HG02759 (cell line): ENCODE data around the gene THBS2.
"Not testable (repeated sequence)": the region's sequence is repeated elsewhere in the genome, so short reads cannot be mapped to it uniquely, and the experiment has no call there.

Experiments
- ATAC-seq: cut with Tn5 transposase; IDR thresholded peaks from one replicate; pipeline ENCODE4 v1.9.1; 2021; ENCODE audit warnings: mild to moderate bottlenecking, moderate library complexity; ENCODE audit not compliant: unreplicated experiment

Gene THBS2

GRCh38 chr6:169188051-169188470, 65.6 kb downstream of the THBS2 start:
- no peak for ATAC-seq

GRCh38 chr6:169186496-169187169, 67.0 kb downstream of the THBS2 start:
- ATAC-seq: no peak

GRCh38 chr6:169185692-169186485, 67.8 kb downstream of the THBS2 start:
- no peak for ATAC-seq

GRCh38 chr6:169185011-169185521, 68.6 kb downstream of the THBS2 start:
- ATAC-seq: no peak

- no peak for ATAC-seq
Measured at GRCh38 chr6:169184419-169184818, 69.2 kb downstream of the THBS2 start.

GRCh38 chr6:169183233-169183632, 70.4 kb downstream of the THBS2 start:
- ATAC-seq: no peak

- not testable (repeated sequence) for ATAC-seq
Measured at GRCh38 chr6:169179831-169180230, 73.8 kb downstream of the THBS2 start.

- ATAC-seq: no peak
Measured at GRCh38 chr6:169177516-169178166, 76.0 kb downstream of the THBS2 start.

GRCh38 chr6:169176361-169176991, 77.2 kb downstream of the THBS2 start:
- ATAC-seq: no peak

GRCh38 chr6:169175360-169175887, 78.2 kb downstream of the THBS2 start:
- no peak for ATAC-seq

GRCh38 chr6:169174516-169175359, 78.9 kb downstream of the THBS2 start:
- no peak for ATAC-seq

- ATAC-seq: no peak
Measured at GRCh38 chr6:169173532-169174268, 79.9 kb downstream of the THBS2 start.

- ATAC-seq: no peak
Measured at GRCh38 chr6:169172946-169173345, 80.7 kb downstream of the THBS2 start.

GRCh38 chr6:169172456-169172855, 81.2 kb downstream of the THBS2 start:
- no peak for ATAC-seq

- ATAC-seq: no peak
Measured at GRCh38 chr6:169171951-169172350, 81.7 kb downstream of the THBS2 start.

GRCh38 chr6:169171016-169171415, 82.6 kb downstream of the THBS2 start:
- ATAC-seq: no peak

GRCh38 chr6:169170583-169170955, 83.1 kb downstream of the THBS2 start:
- no peak for ATAC-seq

GRCh38 chr6:169169941-169170582, 83.6 kb downstream of the THBS2 start:
- no peak for ATAC-seq

GRCh38 chr6:169169375-169169774, 84.3 kb downstream of the THBS2 start:
- ATAC-seq: no peak
